Breast epithelium (tissue), 3 donors: ENCODE results near the gene LSAMP.

ENCODE experiments used
- CTCF ChIP-seq, 3 donors: fragments of 450-650 bp; IDR thresholded peaks; one replicate each; pipeline ENCODE4 v1.5.1; 2016 to 2017; ENCODE audit warnings: antibody characterized with exemption in 3 of 3, mild to moderate bottlenecking in 3 of 3, moderate library complexity in 3 of 3
- POLR2A ChIP-seq: fragments of 450-650 bp; IDR thresholded peaks from one replicate; pipeline ENCODE4 v1.6.1; 2016; ENCODE audit warnings: antibody characterized with exemption, mild to moderate bottlenecking, moderate library complexity

GRCh38 chr3:115958526-115958925 is 486.8 kb downstream of the LSAMP start:
- TF ChIP-seq CTCF (IDR thresholded peaks at IDR 0.05) (no peak), POLR2A (no peak)
